GM12873 (cell line): ENCODE results near the gene CHST8.

Experiments used
- TF ChIP-seq, protein P1 (sequence below): IDR thresholded peaks from 2 replicates; pipeline ENCODE4 v1.5.1; 2012; ENCODE audit warnings: low read depth, mild to moderate bottlenecking, moderate library complexity, low read length, control low read depth; ENCODE audit not compliant: insufficient read depth; ENCODE audit errors: missing control alignments

Gene CHST8

DNA sequence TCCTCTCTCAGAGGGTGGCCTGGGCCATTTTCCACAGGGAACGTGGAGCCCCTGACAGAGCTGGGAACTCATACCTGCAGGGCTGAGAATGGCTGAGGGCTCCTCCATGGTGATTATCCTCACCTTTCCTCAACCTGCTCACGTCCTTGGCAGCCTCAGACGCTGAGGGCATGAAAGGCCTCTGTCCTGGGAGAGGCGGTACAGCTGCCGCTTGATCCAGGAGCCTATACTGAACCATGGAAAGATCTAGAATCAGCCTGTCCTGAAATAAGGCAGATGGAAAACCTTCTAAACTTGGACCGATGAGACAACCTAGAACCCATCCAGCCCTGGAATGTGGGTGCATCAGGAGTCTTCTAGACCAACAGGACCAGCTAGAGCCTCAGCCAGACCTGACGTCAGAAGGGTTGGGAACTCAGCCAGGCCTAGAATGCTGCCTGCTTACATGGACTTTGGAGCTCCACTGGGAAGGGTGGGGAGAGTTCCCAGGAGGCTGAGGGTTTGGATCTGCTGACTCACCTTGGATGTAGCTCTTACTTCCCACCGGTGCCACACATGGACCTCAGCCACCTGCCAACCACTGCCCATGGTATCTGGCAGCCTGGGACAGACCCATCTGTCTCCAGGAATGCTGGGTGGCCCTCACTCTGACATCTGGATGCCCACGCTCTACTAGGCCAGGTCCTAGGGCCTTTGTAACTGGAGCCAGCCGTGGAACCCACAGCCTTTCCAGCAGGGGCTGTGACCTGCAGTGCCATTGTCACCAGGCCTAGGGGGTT is 182.5 kb downstream of the CHST8 start:
- TF ChIP-seq, protein P1, sequence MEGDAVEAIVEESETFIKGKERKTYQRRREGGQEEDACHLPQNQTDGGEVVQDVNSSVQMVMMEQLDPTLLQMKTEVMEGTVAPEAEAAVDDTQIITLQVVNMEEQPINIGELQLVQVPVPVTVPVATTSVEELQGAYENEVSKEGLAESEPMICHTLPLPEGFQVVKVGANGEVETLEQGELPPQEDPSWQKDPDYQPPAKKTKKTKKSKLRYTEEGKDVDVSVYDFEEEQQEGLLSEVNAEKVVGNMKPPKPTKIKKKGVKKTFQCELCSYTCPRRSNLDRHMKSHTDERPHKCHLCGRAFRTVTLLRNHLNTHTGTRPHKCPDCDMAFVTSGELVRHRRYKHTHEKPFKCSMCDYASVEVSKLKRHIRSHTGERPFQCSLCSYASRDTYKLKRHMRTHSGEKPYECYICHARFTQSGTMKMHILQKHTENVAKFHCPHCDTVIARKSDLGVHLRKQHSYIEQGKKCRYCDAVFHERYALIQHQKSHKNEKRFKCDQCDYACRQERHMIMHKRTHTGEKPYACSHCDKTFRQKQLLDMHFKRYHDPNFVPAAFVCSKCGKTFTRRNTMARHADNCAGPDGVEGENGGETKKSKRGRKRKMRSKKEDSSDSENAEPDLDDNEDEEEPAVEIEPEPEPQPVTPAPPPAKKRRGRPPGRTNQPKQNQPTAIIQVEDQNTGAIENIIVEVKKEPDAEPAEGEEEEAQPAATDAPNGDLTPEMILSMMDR = no peak

DNA sequence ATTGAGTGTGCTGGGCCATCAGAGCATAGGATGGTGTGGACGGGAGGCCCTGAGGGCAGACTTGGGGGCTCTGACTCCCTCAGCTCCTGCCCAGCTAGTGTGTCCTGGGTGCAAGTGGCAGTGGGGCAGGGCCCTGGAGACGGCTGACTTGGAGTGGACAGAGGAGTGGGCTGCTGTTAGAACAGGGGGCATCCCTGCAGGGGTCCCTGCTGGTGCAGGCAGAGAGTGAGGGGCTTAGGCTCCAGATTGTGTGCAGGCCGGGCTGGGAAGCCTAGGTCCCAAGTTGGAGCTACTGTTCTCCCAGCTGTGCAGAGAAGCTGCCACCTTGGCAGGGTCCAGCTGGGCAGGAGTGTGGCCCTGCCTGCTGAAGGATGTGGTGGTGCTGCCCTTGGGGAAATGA is 183.6 kb downstream of the CHST8 start:
- TF ChIP-seq, protein P1 = no peak

DNA sequence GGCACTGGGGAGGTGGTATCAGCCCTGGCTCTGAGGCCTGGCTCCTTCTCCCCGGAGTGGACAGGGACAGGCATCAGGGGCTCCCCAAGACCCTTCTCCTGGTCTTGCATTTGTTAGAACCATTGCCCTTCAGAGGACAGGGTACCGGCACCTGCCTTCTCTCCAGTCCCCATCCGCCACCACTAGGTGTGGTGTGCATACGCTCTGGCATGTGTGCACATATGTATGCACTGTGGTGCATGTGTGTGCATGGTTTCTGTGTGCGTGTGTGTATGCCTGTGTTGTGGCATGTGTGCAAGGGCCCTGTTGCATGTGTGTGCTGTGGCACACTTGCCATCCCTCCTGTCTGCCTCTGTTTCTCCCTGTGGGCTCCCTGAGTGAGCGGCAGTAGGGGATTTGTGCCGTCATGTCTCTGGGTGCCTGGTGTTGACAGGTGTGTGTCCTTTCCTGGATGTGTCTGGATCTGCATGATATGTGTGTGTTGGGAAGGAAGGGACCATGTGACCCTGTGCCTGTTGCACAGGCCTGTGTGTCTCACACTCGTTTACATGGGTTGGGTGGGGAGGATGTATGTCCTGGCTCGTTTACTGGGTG is 184.2 kb downstream of the CHST8 start:
- TF ChIP-seq, protein P1 = no peak

DNA sequence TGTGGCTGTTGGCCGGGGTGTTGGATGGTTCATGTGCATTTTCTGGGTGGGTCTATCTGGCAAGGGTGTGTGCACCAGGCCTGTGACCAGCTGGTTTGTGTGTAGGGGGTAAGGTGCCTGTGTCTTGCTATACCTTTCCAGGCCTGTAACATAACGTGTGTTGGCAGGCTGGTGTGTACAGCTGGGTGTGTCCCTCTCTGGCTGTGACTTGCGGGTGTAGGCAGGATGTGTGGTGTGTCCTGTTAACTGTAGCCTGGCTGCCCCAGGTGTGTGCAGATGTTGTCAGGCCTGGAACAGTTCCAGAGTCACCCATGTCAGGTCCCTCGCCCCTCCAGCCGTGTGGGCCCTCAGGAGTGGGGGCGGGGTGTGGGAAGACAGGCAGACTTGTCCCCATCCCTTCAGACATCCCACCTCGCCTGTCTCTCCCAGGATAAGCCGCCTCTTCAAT is 184.7 kb downstream of the CHST8 start:
- TF ChIP-seq, protein P1 = no peak

DNA sequence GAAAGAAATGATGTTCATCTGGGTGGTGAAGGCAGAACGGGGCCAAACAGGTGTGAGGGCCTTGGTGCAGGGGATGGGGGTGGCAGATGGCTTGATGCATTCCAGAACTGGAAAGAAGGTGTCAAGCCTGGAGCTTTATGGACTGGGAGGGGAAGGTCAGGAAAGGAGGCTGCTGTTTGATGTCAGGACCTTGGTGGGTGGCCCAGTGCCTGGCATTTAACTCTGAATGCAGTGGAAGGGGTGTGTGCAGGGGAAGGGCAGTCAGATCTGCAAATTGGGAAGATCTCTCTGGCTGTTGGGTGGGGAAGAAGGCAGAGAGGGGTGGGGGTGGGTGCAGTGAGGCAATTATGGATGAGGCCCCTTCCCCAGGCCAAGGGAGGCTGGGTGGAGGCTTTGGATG is 186.6 kb downstream of the CHST8 start:
- TF ChIP-seq, protein P1 = no peak

DNA sequence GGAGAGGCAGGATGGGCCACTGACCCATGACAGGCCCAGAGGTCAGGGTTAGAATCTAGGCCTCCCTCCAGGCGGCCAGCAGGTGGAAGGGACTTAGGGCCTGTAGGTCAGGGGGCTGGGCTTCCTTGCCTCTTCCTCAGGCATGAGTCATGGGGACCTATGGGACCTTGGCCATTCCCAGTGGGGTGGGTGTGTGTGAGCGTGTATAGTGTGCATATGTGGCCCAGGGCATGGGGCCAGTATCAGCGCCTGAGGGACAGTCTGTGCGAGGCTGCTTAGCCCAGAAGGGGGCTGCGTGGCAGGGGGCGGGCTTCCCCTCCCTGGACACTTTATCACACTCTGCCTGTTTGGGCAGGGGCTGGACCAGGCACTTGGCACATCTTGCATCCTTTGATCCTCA is 188.2 kb downstream of the CHST8 start:
- TF ChIP-seq, protein P1 = no peak

DNA sequence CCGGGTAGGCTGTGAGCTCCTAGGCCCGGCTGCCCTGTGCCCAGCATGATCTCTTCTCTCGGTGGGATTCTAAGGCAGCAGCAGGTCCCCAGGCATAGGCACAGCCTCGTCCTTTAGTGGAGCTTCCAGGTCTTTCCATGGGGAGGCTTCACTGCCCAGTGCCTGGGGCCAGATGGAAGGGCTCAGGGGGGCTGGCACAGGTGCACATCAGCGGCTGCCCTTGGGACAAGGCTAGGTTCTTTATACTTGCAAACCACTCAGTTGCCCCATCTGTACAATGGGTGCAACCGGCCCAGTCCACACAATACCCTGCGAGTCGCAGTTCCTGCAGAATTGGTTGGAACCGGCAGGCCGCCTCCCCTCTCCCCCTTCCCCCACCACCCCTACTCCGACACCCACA is 189.1 kb downstream of the CHST8 start:
- TF ChIP-seq, protein P1 = no peak
